GM23338 (cell line): ENCODE measurements around the gene RBM33. TPM values are rescaled to one million over a fixed set of nuclear protein-coding genes. Genes with fewer than 3 reads are reported as not detected.

Experiments used
- ATAC-seq: fragments of 200-7000 bp; cut with Tn5 transposase; 3 replicates; pipeline ENCODE4 v1.9.1; 2020
- DNase-seq: peaks from one replicate; pipeline ENCODE4 v3.0.0-alpha.2; 2015; ENCODE audit warnings: low spot score
- H2AFZ ChIP-seq: fragments of 200-600 bp; sonication (generic); 2 replicates; pipeline ENCODE4 v1.8.0; 2016; ENCODE audit warnings: antibody characterized with exemption, mild to moderate bottlenecking, moderate library complexity
- H3F3A ChIP-seq: fragments of 200-600 bp; sonication (generic); replicated peaks from 2 replicates; pipeline ENCODE4 v1.8.0; 2017; ENCODE audit warnings: antibody characterized with exemption, mixed run types, low read depth
- H3K27ac ChIP-seq: fragments of 200-600 bp; sonication (generic); 2 replicates; pipeline ENCODE4 v1.6.1; 2016; ENCODE audit warnings: low read depth
- H3K27me3 ChIP-seq: fragments of 200-600 bp; sonication (generic); 2 replicates; pipeline ENCODE4 v1.8.0; 2016; ENCODE audit warnings: mild to moderate bottlenecking, mixed run types, moderate library complexity; ENCODE audit not compliant: insufficient read depth
- H3K36me3 ChIP-seq: fragments of 200-600 bp; sonication (generic); 2 replicates; pipeline ENCODE4 v1.8.0; 2016; ENCODE audit warnings: mild to moderate bottlenecking; ENCODE audit not compliant: insufficient read depth
- H3K4me1 ChIP-seq: fragments of 200-600 bp; sonication (generic); 2 replicates; pipeline ENCODE4 v1.8.0; 2016; ENCODE audit warnings: mild to moderate bottlenecking, moderate library complexity; ENCODE audit not compliant: insufficient read depth
- H3K4me2 ChIP-seq: fragments of 200-600 bp; sonication (generic); 2 replicates; pipeline ENCODE4 v1.7.1; 2017; ENCODE audit warnings: mixed run types
- H3K4me3 ChIP-seq: fragments of 200-600 bp; sonication (generic); 2 replicates; pipeline ENCODE4 v1.6.1; 2016; ENCODE audit warnings: mixed run types
- H3K79me2 ChIP-seq: fragments of 200-600 bp; sonication (generic); replicated peaks from 2 replicates; pipeline ENCODE4 v1.8.0; 2017; ENCODE audit warnings: mild to moderate bottlenecking; ENCODE audit not compliant: insufficient read depth
- H3K9me2 ChIP-seq: fragments of 200-600 bp; sonication (generic); 2 replicates; pipeline ENCODE4 v1.8.0; 2017; ENCODE audit not compliant: insufficient read depth
- H4K20me1 ChIP-seq: fragments of 200-600 bp; sonication (generic); replicated peaks from 2 replicates; pipeline ENCODE4 v1.8.0; 2017; ENCODE audit warnings: mild to moderate bottlenecking; ENCODE audit not compliant: insufficient read depth
- H3K27ac Mint-ChIP-seq: 2 replicates; pipeline ENCODE4 v1.8.0; 2020; ENCODE audit warnings: inconsistent platforms, mild to moderate bottlenecking, moderate library complexity, mixed read lengths
- H3K27me3 Mint-ChIP-seq: 3 replicates; pipeline ENCODE4 v1.8.0; 2022; ENCODE audit warnings: low read depth, mild to moderate bottlenecking, moderate library complexity, mixed read lengths, inconsistent platforms; ENCODE audit not compliant: insufficient read depth, poor library complexity
- H3K36me3 Mint-ChIP-seq: 3 replicates; pipeline ENCODE4 v1.8.0; 2021; ENCODE audit warnings: low read depth, mild to moderate bottlenecking, inconsistent platforms, moderate library complexity, mixed read lengths
- H3K4me1 Mint-ChIP-seq: 3 replicates; pipeline ENCODE4 v1.8.0; 2020; ENCODE audit warnings: mild to moderate bottlenecking, inconsistent platforms, mixed read lengths
- H3K4me3 Mint-ChIP-seq: 3 replicates; pipeline ENCODE4 v1.8.0; 2021; ENCODE audit warnings: moderate library complexity, mild to moderate bottlenecking, inconsistent platforms, mixed read lengths
- H3K9me3 Mint-ChIP-seq: 3 replicates; pipeline ENCODE4 v1.8.0; 2020; ENCODE audit warnings: moderate library complexity, mild to moderate bottlenecking, inconsistent platforms, mixed read lengths
- CREB1 ChIP-seq: fragments of 250-450 bp; sonication (Bioruptor Pico); IDR thresholded peaks from 2 replicates; pipeline ENCODE4 v1.5.0; 2020; ENCODE audit warnings: low read depth, mild to moderate bottlenecking, moderate library complexity
- EZH2 ChIP-seq: fragments of 200-600 bp; sonication (generic); IDR thresholded peaks from one replicate; pipeline ENCODE4 v1.8.0; 2017; ENCODE audit warnings: antibody characterized with exemption, mild to moderate bottlenecking, low read depth; ENCODE audit not compliant: unreplicated experiment
- EZH2phosphoT487 ChIP-seq: fragments of 200-600 bp; sonication (generic); IDR thresholded peaks from one replicate; pipeline ENCODE4 v1.8.1; 2018; ENCODE audit warnings: antibody characterized with exemption; ENCODE audit not compliant: unreplicated experiment
- JUNB ChIP-seq: IDR thresholded peaks from one replicate; pipeline ENCODE4 v1.6.1; 2016; ENCODE audit warnings: antibody characterized with exemption; ENCODE audit not compliant: unreplicated experiment
- NANOG ChIP-seq: IDR thresholded peaks from 2 replicates; pipeline ENCODE4 v1.6.1; 2016; ENCODE audit warnings: antibody characterized with exemption, borderline replicate concordance
- STAT1 ChIP-seq: IDR thresholded peaks from one replicate; pipeline ENCODE4 v1.6.1; 2016; ENCODE audit warnings: antibody characterized with exemption; ENCODE audit not compliant: unreplicated experiment
- ZNF114 ChIP-seq: fragments of 250-450 bp; sonication (Bioruptor Pico); IDR thresholded peaks from 2 replicates; pipeline ENCODE4 v1.5.0; 2020; ENCODE audit warnings: mild to moderate bottlenecking, moderate library complexity
- polyA plus RNA-seq: library from polyadenylated mRNA; unstranded; fragments of >200 nt; fragmentation: Nextera tagmentation; extraction: Ambion mirVana; gene quantifications from 2 replicates; pipeline ENCODE4 v1.2.1, GENCODE V29; 2016
- total RNA-seq: library from RNA; depleted of rRNA; stranded (reverse); fragments of >200 nt; shearing (Covaris generic); gene quantifications from 2 replicates; pipeline ENCODE4 v1.2.3, GENCODE V29; 2014
- TF ChIP-seq, protein P1 (sequence below): fragments of 250-450 bp; sonication (Bioruptor Pico); IDR thresholded peaks from 2 replicates; pipeline ENCODE4 v1.5.0; 2020; ENCODE audit warnings: mild to moderate bottlenecking, moderate library complexity
- TF ChIP-seq, protein P2 (sequence below): IDR thresholded peaks from one replicate; pipeline ENCODE4 v1.6.1; 2018; ENCODE audit warnings: antibody characterized with exemption; ENCODE audit not compliant: unreplicated experiment

The RBM33 gene
- total and polyA plus RNA-seq, 2 experiments from 2014 or later, result 47.7 to 94.7 TPM

DNA sequence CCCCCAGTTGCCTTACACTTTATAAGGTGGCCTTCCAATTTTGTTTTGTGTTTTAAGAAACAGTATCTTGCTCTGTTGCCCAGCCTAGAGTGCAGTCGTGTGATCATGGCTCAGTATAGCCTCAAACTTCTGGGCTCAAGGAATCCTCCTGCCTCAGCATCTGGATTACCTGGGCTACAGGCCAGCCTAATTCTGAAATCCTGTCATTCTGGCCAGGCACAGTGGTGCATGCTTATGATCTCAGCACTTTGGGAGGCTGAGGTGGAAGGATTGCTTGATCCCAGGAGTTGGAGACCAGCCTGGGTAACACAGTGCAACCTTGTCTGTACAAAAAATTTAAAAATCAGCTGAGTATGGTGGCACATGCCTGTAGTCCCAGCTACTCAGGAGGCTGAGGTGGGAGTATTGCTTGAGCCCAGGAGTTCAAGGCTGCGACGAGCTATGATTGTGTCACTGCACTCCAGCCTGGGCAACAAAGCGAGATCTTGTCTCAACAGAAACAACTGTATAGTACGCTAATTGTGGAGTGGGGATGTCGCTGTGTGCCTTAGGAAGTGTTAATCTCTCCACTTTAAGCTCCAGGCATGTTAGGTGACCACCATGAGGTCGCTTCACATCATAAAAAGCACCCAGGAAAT is 24.7 kb upstream of the RBM33 start:
- H3K27ac Mint-ChIP-seq, result no peak overlapping the region
- Histone ChIP-seq H3K27me3 (no peaks in the 10 kb centered on the region), H2AFZ (no peak overlapping the region), H3K4me2 (no peak overlapping the region), H3K4me3 (no peak overlapping the region), H3K79me2 (no peaks in the 10 kb centered on the region), H3F3A (no peaks in the 10 kb centered on the region), H3K9me2 (no peaks in the 10 kb centered on the region), H3K4me1 (no peaks in the 10 kb centered on the region; the same call in 1 of the 2 replicates), H3K27ac (no peak overlapping the region), H3K36me3 (no peaks in the 10 kb centered on the region), H4K20me1 (no peaks in the 10 kb centered on the region)
- no peak for DNase-seq
- peaks cover 23% of the 10 kb centered on the region for H3K9me3 Mint-ChIP-seq
- peaks cover 33% of the 10 kb centered on the region for H3K36me3 Mint-ChIP-seq
- peaks cover 10% of the 10 kb centered on the region for H3K4me1 Mint-ChIP-seq
- peaks cover 2% of the 10 kb centered on the region for H3K27me3 Mint-ChIP-seq
- TF ChIP-seq EZH2, result no peak
- TF ChIP-seq STAT1, result no peak
- no peak for TF ChIP-seq CREB1 (CRISPR knock-in tag)
- no peak for ATAC-seq
- H3K4me3 Mint-ChIP-seq, result no peak overlapping the region

DNA sequence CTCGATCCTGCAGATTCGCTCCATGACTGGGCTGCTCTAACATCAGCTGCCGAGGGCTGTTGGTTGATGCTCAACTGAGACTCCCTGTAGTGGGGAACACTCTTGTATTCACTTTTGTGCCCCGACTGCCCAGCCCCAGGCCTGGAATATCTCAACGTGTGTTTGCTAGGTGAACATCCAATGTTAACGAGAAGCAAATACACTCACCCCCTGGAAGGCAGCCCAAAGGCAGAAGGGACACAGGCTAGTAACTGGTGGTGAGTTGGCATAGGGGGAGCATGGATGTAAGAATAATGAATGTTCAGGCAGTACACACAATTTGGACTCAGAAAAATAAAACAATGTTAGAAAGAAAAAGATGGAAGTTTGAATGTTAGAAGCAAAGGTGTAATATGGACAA is 24.0 kb upstream of the RBM33 start:
- H3K9me2 ChIP-seq, result no peaks in the 10 kb centered on the region
- H3F3A ChIP-seq, result no peaks in the 10 kb centered on the region
- H3K4me3 ChIP-seq, result no peak overlapping the region
- DNase-seq, result no peak
- Mint-ChIP-seq H3K4me3 (no peak overlapping the region), H3K36me3 (peaks cover 26% of the 10 kb centered on the region), H3K27ac (no peak overlapping the region), H3K9me3 (peaks cover 16% of the 10 kb centered on the region), H3K4me1 (peaks cover 10% of the 10 kb centered on the region), H3K27me3 (peaks cover 2% of the 10 kb centered on the region)
- no peaks in the 10 kb centered on the region for H3K27me3 ChIP-seq
- ATAC-seq, result no peak
- no peaks in the 10 kb centered on the region; the same call in 1 of the 2 replicates for H3K4me1 ChIP-seq
- H3K79me2 ChIP-seq, result no peaks in the 10 kb centered on the region
- no peaks in the 10 kb centered on the region for H3K36me3 ChIP-seq
- H2AFZ ChIP-seq, result no peak overlapping the region
- no peaks in the 10 kb centered on the region for H4K20me1 ChIP-seq
- TF ChIP-seq STAT1 (no peak), JUNB (no peak), ZNF114 (no peak), EZH2phosphoT487 (no peak), NANOG (no peak)
- TF ChIP-seq, protein P1, sequence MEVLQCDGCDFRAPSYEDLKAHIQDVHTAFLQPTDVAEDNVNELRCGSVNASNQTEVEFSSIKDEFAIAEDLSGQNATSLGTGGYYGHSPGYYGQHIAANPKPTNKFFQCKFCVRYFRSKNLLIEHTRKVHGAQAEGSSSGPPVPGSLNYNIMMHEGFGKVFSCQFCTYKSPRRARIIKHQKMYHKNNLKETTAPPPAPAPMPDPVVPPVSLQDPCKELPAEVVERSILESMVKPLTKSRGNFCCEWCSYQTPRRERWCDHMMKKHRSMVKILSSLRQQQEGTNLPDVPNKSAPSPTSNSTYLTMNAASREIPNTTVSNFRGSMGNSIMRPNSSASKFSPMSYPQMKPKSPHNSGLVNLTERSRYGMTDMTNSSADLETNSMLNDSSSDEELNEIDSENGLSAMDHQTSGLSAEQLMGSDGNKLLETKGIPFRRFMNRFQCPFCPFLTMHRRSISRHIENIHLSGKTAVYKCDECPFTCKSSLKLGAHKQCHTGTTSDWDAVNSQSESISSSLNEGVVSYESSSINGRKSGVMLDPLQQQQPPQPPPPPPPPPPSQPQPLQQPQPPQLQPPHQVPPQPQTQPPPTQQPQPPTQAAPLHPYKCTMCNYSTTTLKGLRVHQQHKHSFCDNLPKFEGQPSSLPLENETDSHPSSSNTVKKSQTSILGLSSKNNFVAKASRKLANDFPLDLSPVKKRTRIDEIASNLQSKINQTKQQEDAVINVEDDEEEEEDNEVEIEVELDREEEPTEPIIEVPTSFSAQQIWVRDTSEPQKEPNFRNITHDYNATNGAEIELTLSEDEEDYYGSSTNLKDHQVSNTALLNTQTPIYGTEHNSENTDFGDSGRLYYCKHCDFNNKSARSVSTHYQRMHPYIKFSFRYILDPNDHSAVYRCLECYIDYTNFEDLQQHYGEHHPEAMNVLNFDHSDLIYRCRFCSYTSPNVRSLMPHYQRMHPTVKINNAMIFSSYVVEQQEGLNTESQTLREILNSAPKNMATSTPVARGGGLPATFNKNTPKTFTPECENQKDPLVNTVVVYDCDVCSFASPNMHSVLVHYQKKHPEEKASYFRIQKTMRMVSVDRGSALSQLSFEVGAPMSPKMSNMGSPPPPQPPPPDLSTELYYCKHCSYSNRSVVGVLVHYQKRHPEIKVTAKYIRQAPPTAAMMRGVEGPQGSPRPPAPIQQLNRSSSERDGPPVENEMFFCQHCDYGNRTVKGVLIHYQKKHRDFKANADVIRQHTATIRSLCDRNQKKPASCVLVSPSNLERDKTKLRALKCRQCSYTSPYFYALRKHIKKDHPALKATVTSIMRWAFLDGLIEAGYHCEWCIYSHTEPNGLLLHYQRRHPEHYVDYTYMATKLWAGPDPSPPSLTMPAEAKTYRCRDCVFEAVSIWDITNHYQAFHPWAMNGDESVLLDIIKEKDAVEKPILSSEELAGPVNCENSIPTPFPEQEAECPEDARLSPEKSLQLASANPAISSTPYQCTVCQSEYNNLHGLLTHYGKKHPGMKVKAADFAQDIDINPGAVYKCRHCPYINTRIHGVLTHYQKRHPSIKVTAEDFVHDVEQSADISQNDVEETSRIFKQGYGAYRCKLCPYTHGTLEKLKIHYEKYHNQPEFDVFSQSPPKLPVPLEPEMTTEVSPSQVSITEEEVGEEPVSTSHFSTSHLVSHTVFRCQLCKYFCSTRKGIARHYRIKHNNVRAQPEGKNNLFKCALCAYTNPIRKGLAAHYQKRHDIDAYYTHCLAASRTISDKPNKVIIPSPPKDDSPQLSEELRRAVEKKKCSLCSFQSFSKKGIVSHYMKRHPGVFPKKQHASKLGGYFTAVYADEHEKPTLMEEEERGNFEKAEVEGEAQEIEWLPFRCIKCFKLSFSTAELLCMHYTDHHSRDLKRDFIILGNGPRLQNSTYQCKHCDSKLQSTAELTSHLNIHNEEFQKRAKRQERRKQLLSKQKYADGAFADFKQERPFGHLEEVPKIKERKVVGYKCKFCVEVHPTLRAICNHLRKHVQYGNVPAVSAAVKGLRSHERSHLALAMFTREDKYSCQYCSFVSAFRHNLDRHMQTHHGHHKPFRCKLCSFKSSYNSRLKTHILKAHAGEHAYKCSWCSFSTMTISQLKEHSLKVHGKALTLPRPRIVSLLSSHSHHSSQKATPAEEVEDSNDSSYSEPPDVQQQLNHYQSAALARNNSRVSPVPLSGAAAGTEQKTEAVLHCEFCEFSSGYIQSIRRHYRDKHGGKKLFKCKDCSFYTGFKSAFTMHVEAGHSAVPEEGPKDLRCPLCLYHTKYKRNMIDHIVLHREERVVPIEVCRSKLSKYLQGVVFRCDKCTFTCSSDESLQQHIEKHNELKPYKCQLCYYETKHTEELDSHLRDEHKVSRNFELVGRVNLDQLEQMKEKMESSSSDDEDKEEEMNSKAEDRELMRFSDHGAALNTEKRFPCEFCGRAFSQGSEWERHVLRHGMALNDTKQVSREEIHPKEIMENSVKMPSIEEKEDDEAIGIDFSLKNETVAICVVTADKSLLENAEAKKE (CRISPR knock-in tag), result no peak
- TF ChIP-seq, protein P2, sequence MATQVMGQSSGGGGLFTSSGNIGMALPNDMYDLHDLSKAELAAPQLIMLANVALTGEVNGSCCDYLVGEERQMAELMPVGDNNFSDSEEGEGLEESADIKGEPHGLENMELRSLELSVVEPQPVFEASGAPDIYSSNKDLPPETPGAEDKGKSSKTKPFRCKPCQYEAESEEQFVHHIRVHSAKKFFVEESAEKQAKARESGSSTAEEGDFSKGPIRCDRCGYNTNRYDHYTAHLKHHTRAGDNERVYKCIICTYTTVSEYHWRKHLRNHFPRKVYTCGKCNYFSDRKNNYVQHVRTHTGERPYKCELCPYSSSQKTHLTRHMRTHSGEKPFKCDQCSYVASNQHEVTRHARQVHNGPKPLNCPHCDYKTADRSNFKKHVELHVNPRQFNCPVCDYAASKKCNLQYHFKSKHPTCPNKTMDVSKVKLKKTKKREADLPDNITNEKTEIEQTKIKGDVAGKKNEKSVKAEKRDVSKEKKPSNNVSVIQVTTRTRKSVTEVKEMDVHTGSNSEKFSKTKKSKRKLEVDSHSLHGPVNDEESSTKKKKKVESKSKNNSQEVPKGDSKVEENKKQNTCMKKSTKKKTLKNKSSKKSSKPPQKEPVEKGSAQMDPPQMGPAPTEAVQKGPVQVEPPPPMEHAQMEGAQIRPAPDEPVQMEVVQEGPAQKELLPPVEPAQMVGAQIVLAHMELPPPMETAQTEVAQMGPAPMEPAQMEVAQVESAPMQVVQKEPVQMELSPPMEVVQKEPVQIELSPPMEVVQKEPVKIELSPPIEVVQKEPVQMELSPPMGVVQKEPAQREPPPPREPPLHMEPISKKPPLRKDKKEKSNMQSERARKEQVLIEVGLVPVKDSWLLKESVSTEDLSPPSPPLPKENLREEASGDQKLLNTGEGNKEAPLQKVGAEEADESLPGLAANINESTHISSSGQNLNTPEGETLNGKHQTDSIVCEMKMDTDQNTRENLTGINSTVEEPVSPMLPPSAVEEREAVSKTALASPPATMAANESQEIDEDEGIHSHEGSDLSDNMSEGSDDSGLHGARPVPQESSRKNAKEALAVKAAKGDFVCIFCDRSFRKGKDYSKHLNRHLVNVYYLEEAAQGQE, result no peak
- no peak overlapping the region for H3K4me2 ChIP-seq
- H3K27ac ChIP-seq, result no peak overlapping the region
